MCF 10A (cell line): ENCODE measurements around the gene GPR132. TPM values are rescaled to one million over a fixed set of nuclear protein-coding genes. Genes with fewer than 3 reads are reported as not detected.
A peak's percentile ranks its signal among the peaks of the same experiment; 100 is the strongest.
"Not testable (repeated sequence)": the region's sequence is repeated elsewhere in the genome, so short reads cannot be mapped to it uniquely, and the experiment has no call there.

Experiments
- BruUV-seq: library from RNA; stranded (reverse); fragments of 400-500 nt; replicated peaks from 2 replicates; lab custom pipeline; 2021; lab: Mats Ljungman, UMichigan
- CTCF ChIA-PET: fragments of 300-600 bp; sonication (Branson Sonifier 250); formaldehyde crosslinking; extraction: SDS; loops from one replicate; lab custom pipeline; 2021; ENCODE audit warnings: antibody characterized with exemption, inconsistent platforms; lab: Yijun Ruan, JAX
- POLR2A ChIA-PET: fragments of 300-600, 350-650 bp; sonication (Branson Sonifier 250); formaldehyde crosslinking; extraction: SDS; loops from one replicate; lab custom pipeline; 2020; ENCODE audit warnings: antibody characterized with exemption, inconsistent platforms; lab: Yijun Ruan, JAX
- DNase-seq: peaks from one replicate; pipeline ENCODE4 v3.0.0-alpha.2; 2018; ENCODE audit not compliant: unreplicated experiment
- H3K27ac Mint-ChIP-seq: one replicate; pipeline ENCODE4 v1.8.0; 2022; ENCODE audit warnings: mild to moderate bottlenecking, low read depth, mixed read lengths; ENCODE audit not compliant: unreplicated experiment
- H3K27me3 Mint-ChIP-seq: one replicate; pipeline ENCODE4 v1.8.0; 2022; ENCODE audit warnings: mixed read lengths; ENCODE audit not compliant: insufficient read depth, unreplicated experiment
- H3K36me3 Mint-ChIP-seq: one replicate; pipeline ENCODE4 v1.8.0; 2022; ENCODE audit warnings: mild to moderate bottlenecking, moderate library complexity, mixed read lengths; ENCODE audit not compliant: insufficient read depth, unreplicated experiment
- H3K4me1 Mint-ChIP-seq: one replicate; pipeline ENCODE4 v1.8.0; 2022; ENCODE audit warnings: mixed read lengths; ENCODE audit not compliant: insufficient read depth, unreplicated experiment
- H3K4me3 Mint-ChIP-seq: one replicate; pipeline ENCODE4 v1.8.0; 2022; ENCODE audit warnings: mild to moderate bottlenecking, moderate library complexity, mixed read lengths; ENCODE audit not compliant: unreplicated experiment
- H3K9me3 Mint-ChIP-seq: one replicate; pipeline ENCODE4 v1.8.0; 2022; ENCODE audit warnings: mixed read lengths; ENCODE audit not compliant: unreplicated experiment
- CTCF ChIP-seq: fragments of 200-600 bp; IDR thresholded peaks from one replicate; pipeline ENCODE4 v1.8.0; 2022; ENCODE audit warnings: antibody characterized with exemption, mild to moderate bottlenecking; ENCODE audit not compliant: unreplicated experiment
- intact Hi-C: fragments of 100-400 bp; cut with micrococcal nuclease; formaldehyde crosslinking; loops from 2 replicates; pipeline ENCODE4 v1.14.1; 2022
- total RNA-seq: library from RNA; stranded (reverse); gene quantifications from 2 replicates; pipeline ENCODE4 v1.2.3, GENCODE V29; 2022

The GPR132 gene
- total RNA-seq, 1 experiment from 2014 or later, result 0.42 TPM

DNA sequence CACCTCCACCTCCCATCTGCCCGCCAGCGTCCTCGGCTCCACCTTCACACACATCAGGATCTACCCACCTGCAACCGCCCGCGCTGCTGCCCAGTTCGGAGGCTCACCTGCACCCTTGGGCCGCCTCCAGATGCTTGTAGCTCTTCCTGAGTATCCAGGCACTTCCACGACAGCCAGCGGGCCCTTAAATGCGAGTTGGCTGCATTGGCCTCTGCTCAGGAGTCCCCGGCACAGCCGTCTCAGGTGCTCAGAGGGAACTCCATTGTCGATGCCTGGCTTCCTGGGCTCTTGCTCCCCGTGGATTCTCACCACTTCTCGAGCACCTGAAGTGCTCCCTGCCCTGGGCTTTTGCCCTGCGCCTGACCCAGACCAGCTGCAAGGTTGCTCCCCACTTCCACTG lies 22.4 kb downstream of the GPR132 start:
- ChIA-PET POLR2A (interaction anchor here (1.7 to 5.4 kb wide), 2 partner anchors 23 to 70 kb away, joined by 6 to 39 read pairs; no protein-coding TSS in a partner anchor), CTCF (interaction anchor here (0.9 to 8.1 kb wide), 7 partner anchors 14 to 75 kb away, joined by 3 to 167 read pairs (median 4); no protein-coding TSS in a partner anchor)
- TF ChIP-seq CTCF, result no peak
- no peak overlapping the region for H3K27ac Mint-ChIP-seq
- BruUV-seq, result no TSS peak
- H3K27me3 Mint-ChIP-seq, result no peaks in the 10 kb centered on the region
- DNase-seq, result no peak
- H3K9me3 Mint-ChIP-seq, result no peaks in the 10 kb centered on the region
- H3K4me1 Mint-ChIP-seq, result peaks cover 4% of the 10 kb centered on the region
- no peaks in the 10 kb centered on the region for H3K36me3 Mint-ChIP-seq
- H3K4me3 Mint-ChIP-seq, result no peak overlapping the region
- intact Hi-C loops, result no loop called here

- CTCF ChIA-PET, result interaction anchor here (0.9 to 8.1 kb wide), 6 partner anchors 13 to 74 kb away, joined by 3 to 167 read pairs (median 4); no protein-coding TSS in a partner anchor
- no peaks in the 10 kb centered on the region for H3K36me3 Mint-ChIP-seq
Measured at GRCh38 chr14:105041841-105042765, 23.1 kb downstream of the GPR132 start.

GRCh38 chr14:105039458-105040205 lies 25.6 kb downstream of the GPR132 start:
- TF ChIP-seq CTCF, result no peak
- no peaks in the 10 kb centered on the region for H3K36me3 Mint-ChIP-seq
- no peak overlapping the region for H3K27ac Mint-ChIP-seq

More at GRCh38 chr14:105041841-105042765, 23.1 kb downstream of the GPR132 start:
- Mint-ChIP-seq H3K27ac (peak overlapping the region; percentile 59), H3K4me1 (peaks cover 4% of the 10 kb centered on the region), H3K4me3 (no peak overlapping the region), H3K9me3 (no peaks in the 10 kb centered on the region), H3K27me3 (no peaks in the 10 kb centered on the region)
- POLR2A ChIA-PET, result interaction anchor here (1.1 to 5.4 kb wide), 3 partner anchors 23 to 73 kb away, joined by 3 to 39 read pairs (median 3); no protein-coding TSS in a partner anchor
- intact Hi-C loops, result no loop called here
- no peak for DNase-seq
- TF ChIP-seq CTCF, result no peak
- no TSS peak for BruUV-seq

DNA sequence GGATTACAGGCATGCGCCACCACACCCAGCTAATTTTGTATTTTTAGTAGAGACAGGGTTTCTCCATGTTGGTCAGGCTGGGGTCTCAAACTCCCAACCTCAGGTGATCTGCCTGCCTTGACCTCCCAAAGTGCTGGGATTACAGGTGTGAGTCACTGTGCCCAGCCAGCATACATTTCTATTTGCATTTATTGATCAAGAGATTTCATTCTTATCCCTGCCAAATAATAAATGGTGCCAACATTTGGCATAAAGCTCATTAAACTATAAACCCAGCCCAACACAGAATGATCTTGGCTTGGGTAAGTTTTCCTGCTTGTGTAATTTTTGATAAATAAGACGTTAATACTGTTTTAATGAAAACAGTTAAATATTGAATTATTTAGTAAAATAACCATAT lies 29.6 kb downstream of the GPR132 start:
- H3K9me3 Mint-ChIP-seq, H3K4me3 Mint-ChIP-seq, H3K36me3 Mint-ChIP-seq, DNase-seq, H3K4me1 Mint-ChIP-seq, H3K27me3 Mint-ChIP-seq, H3K27ac Mint-ChIP-seq, BruUV-seq, intact Hi-C loops: not testable (repeated sequence)
- ChIA-PET POLR2A (interaction anchor here (1.3 to 3.9 kb wide), 3 partner anchors 10 to 15 kb away, joined by 3 to 16 read pairs (median 5); partner anchors contain the start of gene CDCA4), CTCF (interaction anchor here (0.6 to 3.3 kb wide), 6 partner anchors 8 to 69 kb away, joined by 3 to 24 read pairs (median 5); no protein-coding TSS in a partner anchor)

More at GRCh38 chr14:105039458-105040205, 25.6 kb downstream of the GPR132 start:
- ChIA-PET CTCF (interaction anchor here (0.6 kb wide), 1 partner anchor 171 kb away, joined by 3 read pairs; no protein-coding TSS in a partner anchor), POLR2A (interaction anchor here (0.6 to 1.8 kb wide), 2 partner anchors 19 to 66 kb away, joined by 4 to 6 read pairs; partner anchors contain the start of gene CDCA4)
- Mint-ChIP-seq H3K27me3 (no peaks in the 10 kb centered on the region), H3K9me3 (no peaks in the 10 kb centered on the region), H3K4me3 (no peak overlapping the region), H3K4me1 (peaks cover 4% of the 10 kb centered on the region)
- DNase-seq, result no peak
- intact Hi-C loops, result no loop called here
- no TSS peak for BruUV-seq
